PC-9 (cell line): ENCODE results near the gene SLC41A3.

ENCODE experiments used
- CTCF ChIP-seq: fragments of 200-600 bp; sonication (generic); conservative IDR thresholded peaks from 2 replicates; pipeline ENCODE4 v1.6.1; 2017; ENCODE audit warnings: mixed run types, antibody characterized with exemption, mild to moderate bottlenecking, moderate library complexity
- EZH2 ChIP-seq: fragments of 200-600 bp; sonication (generic); IDR thresholded peaks from 2 replicates; pipeline ENCODE4 v1.8.0; 2017; ENCODE audit warnings: antibody characterized with exemption, low read depth

GRCh38 chr3:126033051-126033745 is 50.7 kb downstream of the SLC41A3 start:
- TF ChIP-seq CTCF (no peak), EZH2 (no peak)
